Activated naive CD8-positive, alpha-beta T cell treated with anti-CD3 and anti-CD28 coated beads, Interleukin-2, amount 10 ng/mL, durations not matched to agents 7 days and 5 days (primary cell): ENCODE measurements around the gene LAMA3. TPM values are rescaled to one million over a fixed set of nuclear protein-coding genes. Genes with fewer than 3 reads are reported as not detected.

Experiments
- ATAC-seq: fragments of 150-1000 bp; cut with Tn5 transposase; one replicate; pipeline ENCODE4 v1.10.0; 2021; ENCODE audit warnings: low read depth, moderate library complexity
- POLR2A ChIA-PET: fragments of 350-600 bp; sonication (Branson Sonifier 250); formaldehyde crosslinking; loops from one replicate; lab custom pipeline; 2021; ENCODE audit warnings: antibody characterized with exemption; lab: Charles Lee
- DNase-seq: peaks from one replicate; pipeline ENCODE4 v3.0.0; 2021
- H3K27ac Mint-ChIP-seq: one replicate; pipeline ENCODE4 v1.8.0; 2022; ENCODE audit warnings: mild to moderate bottlenecking, mixed read lengths
- H3K27me3 Mint-ChIP-seq: one replicate; pipeline ENCODE4 v1.8.0; 2022; ENCODE audit warnings: mild to moderate bottlenecking, moderate library complexity, mixed read lengths
- H3K36me3 Mint-ChIP-seq: one replicate; pipeline ENCODE4 v1.8.0; 2021; ENCODE audit warnings: mild to moderate bottlenecking, mixed read lengths
- H3K4me1 Mint-ChIP-seq: one replicate; pipeline ENCODE4 v1.8.0; 2021; ENCODE audit warnings: mixed read lengths
- H3K4me3 Mint-ChIP-seq: one replicate; pipeline ENCODE4 v1.8.0; 2022; ENCODE audit warnings: mild to moderate bottlenecking, moderate library complexity, mixed read lengths
- H3K9me3 Mint-ChIP-seq: one replicate; pipeline ENCODE4 v1.8.0; 2021; ENCODE audit warnings: mixed read lengths
- total RNA-seq, 2 experiments: library from RNA; stranded (reverse); gene quantifications; one replicate each; pipeline ENCODE4 v1.2.3, GENCODE V29; 2021

LAMA3 gene
- total RNA-seq, 2 experiments from 2014 or later = 0.14 to 0.19 TPM

GRCh38 chr18:23934252-23934651 is 245.0 kb downstream of the LAMA3 start:
- POLR2A ChIA-PET = interaction anchor here (0.9 to 1.3 kb wide), 5 partner anchors 9 to 85 kb away, joined by 3 to 9 read pairs (median 4); partner anchors contain the start of gene TTC39C
- Mint-ChIP-seq H3K27ac (peak overlapping the region; percentile 56), H3K9me3 (no peaks in the 10 kb centered on the region), H3K4me3 (no peak overlapping the region), H3K27me3 (no peaks in the 10 kb centered on the region), H3K36me3 (peaks cover 1% of the 10 kb centered on the region), H3K4me1 (peaks cover 57% of the 10 kb centered on the region)
- DNase-seq (no peak), ATAC-seq (peak; percentile 11)

GRCh38 chr18:23934863-23935262 is 245.6 kb downstream of the LAMA3 start:
- no peak for DNase-seq
- no peak for ATAC-seq
- Mint-ChIP-seq H3K27me3 (no peaks in the 10 kb centered on the region), H3K4me1 (peaks cover 55% of the 10 kb centered on the region), H3K27ac (peak overlapping the region; percentile 57), H3K4me3 (no peak overlapping the region), H3K9me3 (no peaks in the 10 kb centered on the region), H3K36me3 (peaks cover 1% of the 10 kb centered on the region)
- POLR2A ChIA-PET = interaction anchor here (0.9 to 1.3 kb wide), 5 partner anchors 8 to 85 kb away, joined by 3 to 9 read pairs (median 4); partner anchors contain the start of gene TTC39C

- POLR2A ChIA-PET = interaction anchor here (1.2 kb wide), 1 partner anchor 78 kb away, joined by 3 read pairs; no protein-coding TSS in a partner anchor
- Mint-ChIP-seq H3K4me3 (peak overlapping the region; percentile 38), H3K4me1 (peaks cover 52% of the 10 kb centered on the region), H3K36me3 (peaks cover 1% of the 10 kb centered on the region), H3K9me3 (no peaks in the 10 kb centered on the region), H3K27me3 (no peaks in the 10 kb centered on the region), H3K27ac (peak overlapping the region; percentile 71)
- peak; percentile 51 for DNase-seq
- peak; percentile 88 for ATAC-seq
Measured at GRCh38 chr18:23935804-23936203, 246.6 kb downstream of the LAMA3 start.

GRCh38 chr18:23936381-23936958 is 247.2 kb downstream of the LAMA3 start:
- Mint-ChIP-seq H3K4me3 (peak overlapping the region; percentile 52), H3K36me3 (no peaks in the 10 kb centered on the region), H3K4me1 (peaks cover 52% of the 10 kb centered on the region), H3K27ac (peak overlapping the region; percentile 71), H3K9me3 (no peaks in the 10 kb centered on the region), H3K27me3 (no peaks in the 10 kb centered on the region)
- ATAC-seq = no peak
- POLR2A ChIA-PET = interaction anchor here (0.6 to 1.2 kb wide), 2 partner anchors 69 to 77 kb away, joined by 3 to 4 read pairs; no protein-coding TSS in a partner anchor
- DNase-seq = no peak

- Mint-ChIP-seq H3K27me3 (no peaks in the 10 kb centered on the region), H3K27ac (peak overlapping the region; percentile 81), H3K4me3 (peak overlapping the region; percentile 47), H3K4me1 (peaks cover 66% of the 10 kb centered on the region), H3K36me3 (no peaks in the 10 kb centered on the region), H3K9me3 (no peaks in the 10 kb centered on the region)
- POLR2A ChIA-PET = interaction anchor here (1.3 kb wide), 1 partner anchor 9 kb away, joined by 5 read pairs; no protein-coding TSS in a partner anchor
- DNase-seq = peak; percentile 45
- peak; percentile 66 for ATAC-seq
Measured at GRCh38 chr18:23938043-23938756, 248.9 kb downstream of the LAMA3 start.

- Mint-ChIP-seq H3K27me3 (no peaks in the 10 kb centered on the region), H3K27ac (peak overlapping the region; percentile 81), H3K9me3 (no peaks in the 10 kb centered on the region), H3K4me1 (peaks cover 70% of the 10 kb centered on the region), H3K4me3 (peak overlapping the region; percentile 47), H3K36me3 (no peaks in the 10 kb centered on the region)
- POLR2A ChIA-PET = interaction anchor here (1.3 kb wide), 1 partner anchor 10 kb away, joined by 5 read pairs; no protein-coding TSS in a partner anchor
- ATAC-seq (no peak), DNase-seq (no peak)
Measured at GRCh38 chr18:23938901-23939341, 249.7 kb downstream of the LAMA3 start.

GRCh38 chr18:23939366-23939765 is 250.1 kb downstream of the LAMA3 start:
- ATAC-seq (no peak), DNase-seq (no peak)
- no peak overlapping the region for H3K27ac Mint-ChIP-seq
- POLR2A ChIA-PET = no interaction called here
- no peak overlapping the region for H3K4me3 Mint-ChIP-seq
- H3K27me3 Mint-ChIP-seq = no peaks in the 10 kb centered on the region
- H3K4me1 Mint-ChIP-seq = peaks cover 69% of the 10 kb centered on the region
- no peaks in the 10 kb centered on the region for H3K36me3 Mint-ChIP-seq
- no peaks in the 10 kb centered on the region for H3K9me3 Mint-ChIP-seq

- H3K4me1 Mint-ChIP-seq = peaks cover 66% of the 10 kb centered on the region
- POLR2A ChIA-PET = interaction anchor here (0.8 kb wide), 1 partner anchor 14 kb away, joined by 3 read pairs; no protein-coding TSS in a partner anchor
- no peaks in the 10 kb centered on the region for H3K36me3 Mint-ChIP-seq
- ATAC-seq = no peak
- no peaks in the 10 kb centered on the region for H3K9me3 Mint-ChIP-seq
- no peaks in the 10 kb centered on the region for H3K27me3 Mint-ChIP-seq
- no peak overlapping the region for H3K27ac Mint-ChIP-seq
- no peak overlapping the region for H3K4me3 Mint-ChIP-seq
- no peak for DNase-seq
Measured at GRCh38 chr18:23939896-23940295, 250.6 kb downstream of the LAMA3 start.

- H3K9me3 Mint-ChIP-seq = no peaks in the 10 kb centered on the region
- H3K36me3 Mint-ChIP-seq = no peaks in the 10 kb centered on the region
- DNase-seq = no peak
- H3K27ac Mint-ChIP-seq = no peak overlapping the region
- no peak for ATAC-seq
- no peak overlapping the region for H3K4me3 Mint-ChIP-seq
- POLR2A ChIA-PET = interaction anchor here (0.6 kb wide), 1 partner anchor 16 kb away, joined by 3 read pairs; no protein-coding TSS in a partner anchor
- H3K4me1 Mint-ChIP-seq = peaks cover 52% of the 10 kb centered on the region
- H3K27me3 Mint-ChIP-seq = no peaks in the 10 kb centered on the region
Measured at GRCh38 chr18:23941791-23942190, 252.5 kb downstream of the LAMA3 start.

- no peaks in the 10 kb centered on the region for H3K27me3 Mint-ChIP-seq
- peak overlapping the region; percentile 84 for H3K27ac Mint-ChIP-seq
- H3K4me3 Mint-ChIP-seq = peak overlapping the region; percentile 73
- POLR2A ChIA-PET = interaction anchor here (0.8 to 2.2 kb wide), 7 partner anchors 9 to 114 kb away, joined by 3 to 9 read pairs (median 5); partner anchors contain the start of gene TTC39C
- ATAC-seq (peak; percentile 81), DNase-seq (no peak)
- H3K4me1 Mint-ChIP-seq = peaks cover 41% of the 10 kb centered on the region
- H3K36me3 Mint-ChIP-seq = no peaks in the 10 kb centered on the region
- H3K9me3 Mint-ChIP-seq = no peaks in the 10 kb centered on the region
Measured at GRCh38 chr18:23943104-23943503, 253.9 kb downstream of the LAMA3 start.

GRCh38 chr18:23943903-23944624 is 254.8 kb downstream of the LAMA3 start:
- no peak overlapping the region for H3K4me3 Mint-ChIP-seq
- POLR2A ChIA-PET = interaction anchor here (1.3 to 2.2 kb wide), 2 partner anchors 10 to 115 kb away, joined by 3 to 9 read pairs; no protein-coding TSS in a partner anchor
- peaks cover 32% of the 10 kb centered on the region for H3K4me1 Mint-ChIP-seq
- H3K9me3 Mint-ChIP-seq = no peaks in the 10 kb centered on the region
- DNase-seq = no peak
- no peak overlapping the region for H3K27ac Mint-ChIP-seq
- no peaks in the 10 kb centered on the region for H3K36me3 Mint-ChIP-seq
- no peak for ATAC-seq
- H3K27me3 Mint-ChIP-seq = no peaks in the 10 kb centered on the region

GRCh38 chr18:23945416-23946079 is 256.3 kb downstream of the LAMA3 start:
- Mint-ChIP-seq H3K4me1 (peaks cover 26% of the 10 kb centered on the region), H3K27me3 (no peaks in the 10 kb centered on the region), H3K27ac (no peak overlapping the region), H3K9me3 (no peaks in the 10 kb centered on the region), H3K4me3 (no peak overlapping the region), H3K36me3 (no peaks in the 10 kb centered on the region)
- no peak for ATAC-seq
- DNase-seq = no peak
- POLR2A ChIA-PET = no interaction called here
